HG03196 (cell line): Measurements from ENCODE around the gene ZFTA.
"Not testable (repeated sequence)": the region's sequence is repeated elsewhere in the genome, so short reads cannot be mapped to it uniquely, and the experiment has no call there.

Experiments used
- ATAC-seq: cut with Tn5 transposase; IDR thresholded peaks from one replicate; pipeline ENCODE4 v1.9.1; 2021; ENCODE audit not compliant: unreplicated experiment

ZFTA gene

DNA sequence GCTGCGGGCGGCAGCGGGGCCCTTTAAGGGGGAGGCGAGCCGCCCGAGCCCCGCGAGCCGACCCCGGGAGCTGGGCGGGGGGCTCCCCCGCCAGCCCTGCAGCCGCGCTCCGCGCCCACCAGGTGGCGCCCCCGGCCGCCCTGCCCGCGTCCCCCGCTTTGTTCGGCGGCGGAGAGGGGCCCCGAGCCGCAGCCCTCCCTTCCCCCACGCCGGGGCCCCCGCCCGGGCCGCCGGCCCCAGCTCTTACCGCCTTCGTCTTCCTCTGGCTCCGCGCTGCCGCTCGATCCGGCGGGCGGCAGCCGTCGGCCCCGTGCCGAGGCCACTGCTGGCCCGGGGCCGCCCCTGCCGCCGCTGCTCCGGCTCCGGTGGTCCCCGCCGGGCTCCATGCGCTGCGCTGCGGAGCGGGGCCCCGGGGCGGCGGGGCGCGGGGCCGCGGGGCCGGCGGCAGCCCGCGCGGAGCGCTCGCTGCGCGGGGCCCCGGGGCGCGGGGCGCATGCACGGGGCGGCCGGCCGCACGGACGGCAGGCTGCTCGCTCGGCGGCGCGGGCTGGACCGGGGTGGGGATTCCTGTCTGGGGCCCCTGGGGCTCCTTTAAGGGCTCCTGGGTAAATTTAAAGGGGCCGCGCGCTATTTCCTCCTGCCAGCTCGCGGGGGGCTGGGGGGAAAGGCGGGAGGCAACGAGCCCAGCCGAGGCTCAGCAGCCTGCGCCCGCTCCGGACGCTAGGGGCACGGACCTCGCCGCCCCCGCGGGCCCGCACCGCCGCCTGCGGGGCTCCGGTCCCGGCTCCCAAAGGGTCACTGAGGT is at the start of gene ZFTA:
ZFTA (minus strand) TSS at position 539 of the 805 bp plus-strand sequence; CDS start at position 386, 153 bp downstream.
- ATAC-seq, result peak; percentile 49

- ATAC-seq, result no peak
Observed at GRCh38 chr11:63817758-63818498, 49.4 kb upstream of the ZFTA start.

DNA sequence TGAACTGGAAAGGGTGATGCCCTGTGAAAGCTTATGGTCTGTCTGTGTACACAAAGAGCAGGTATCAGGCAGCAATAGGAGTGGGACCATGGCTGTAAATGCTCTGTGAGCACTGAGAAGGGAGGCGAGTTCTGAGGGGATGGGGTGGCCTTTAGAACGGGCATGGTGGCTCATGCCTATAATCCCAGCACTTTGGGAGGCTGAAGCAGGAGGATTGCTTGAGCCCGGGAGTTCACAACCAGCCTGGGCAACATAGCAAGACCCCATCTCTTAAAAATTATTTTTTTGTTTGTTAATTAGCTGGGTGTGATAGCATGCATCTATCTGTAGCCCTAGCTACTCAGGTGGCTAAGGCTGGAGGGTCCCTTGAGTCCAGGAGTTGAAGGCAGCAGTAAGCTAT is 48.2 kb upstream of the ZFTA start:
- no peak for ATAC-seq

- no peak for ATAC-seq
Observed at GRCh38 chr11:63816166-63816565, 47.6 kb upstream of the ZFTA start.

DNA sequence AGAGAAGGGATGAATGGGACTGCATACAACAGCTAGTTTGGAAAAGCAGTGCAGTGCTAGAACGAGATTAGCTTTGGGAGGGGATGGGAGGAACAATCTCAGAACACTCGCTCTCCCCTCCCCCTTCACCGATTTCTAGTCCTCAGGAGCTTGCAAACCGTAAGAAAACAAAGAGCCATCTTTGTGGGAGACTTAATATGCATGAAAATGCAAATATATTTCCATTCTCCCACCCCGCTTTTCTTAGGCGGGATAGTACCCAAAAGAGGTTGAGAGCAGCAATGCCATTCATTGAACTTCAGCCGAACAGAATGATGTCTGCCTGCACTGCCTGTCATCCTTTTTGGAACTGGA is 45.8 kb upstream of the ZFTA start:
- ATAC-seq, result no peak

- ATAC-seq, result peak; percentile 36
Observed at GRCh38 chr11:63813563-63814382, 45.2 kb upstream of the ZFTA start.

DNA sequence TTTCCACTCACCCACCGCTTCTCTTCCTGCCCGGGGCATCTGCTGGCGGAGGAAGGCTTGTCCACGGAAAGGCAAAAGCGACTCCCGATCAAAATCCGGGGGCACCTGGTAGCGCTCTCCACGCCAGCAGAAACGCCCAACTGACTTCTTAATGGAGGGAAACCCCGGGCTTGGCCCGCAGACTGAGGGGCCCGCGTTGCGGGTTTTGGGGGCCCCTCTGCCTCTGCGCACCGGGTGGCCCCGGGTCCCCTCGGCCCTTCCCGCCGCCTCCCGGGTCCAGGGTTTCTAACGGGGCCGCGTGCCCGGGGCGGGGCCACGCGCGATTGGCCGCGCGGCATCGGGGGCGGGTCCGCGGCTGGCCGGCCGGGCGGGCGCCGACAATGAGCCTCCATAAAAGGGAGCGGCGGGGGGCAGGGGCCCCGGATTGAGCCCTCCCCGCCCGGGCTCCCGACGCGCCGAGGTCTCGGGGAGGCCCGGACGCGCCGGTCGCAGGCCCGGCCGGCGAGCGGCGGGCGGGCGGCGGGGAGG is 44.5 kb upstream of the ZFTA start, which contains the start of gene SPINDOC:
SPINDOC (plus strand) TSS at position 422 of the 528 bp plus-strand sequence. CDS start 231 bp downstream, outside the sequence.
- ATAC-seq, result peak; percentile 73

DNA sequence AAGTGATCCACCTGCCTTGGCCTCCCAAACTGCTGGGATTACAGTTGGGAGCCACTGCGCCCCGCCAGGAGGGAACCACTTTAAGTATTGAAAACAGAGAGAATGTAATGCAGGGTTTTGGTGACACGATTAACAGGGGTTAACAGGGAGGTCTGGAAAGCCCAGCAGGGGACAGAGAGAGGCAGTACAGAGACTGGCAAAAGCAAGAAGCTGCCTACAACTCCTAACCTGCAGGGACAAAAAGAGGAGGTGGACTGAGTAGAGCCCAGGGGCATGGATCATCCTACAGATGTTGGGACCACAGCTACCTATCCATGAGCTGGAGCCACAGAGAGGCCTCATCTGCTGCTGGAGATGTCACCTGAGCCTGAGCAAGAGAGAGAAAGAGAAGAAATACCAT is 42.9 kb upstream of the ZFTA start:
- ATAC-seq, result no peak

GRCh38 chr11:63810383-63810782 is 41.8 kb upstream of the ZFTA start:
- ATAC-seq, result not testable (repeated sequence)

- no peak for ATAC-seq
Observed at GRCh38 chr11:63805844-63806415, 37.4 kb upstream of the ZFTA start.

GRCh38 chr11:63804259-63804658 is 35.7 kb upstream of the ZFTA start:
- no peak for ATAC-seq

DNA sequence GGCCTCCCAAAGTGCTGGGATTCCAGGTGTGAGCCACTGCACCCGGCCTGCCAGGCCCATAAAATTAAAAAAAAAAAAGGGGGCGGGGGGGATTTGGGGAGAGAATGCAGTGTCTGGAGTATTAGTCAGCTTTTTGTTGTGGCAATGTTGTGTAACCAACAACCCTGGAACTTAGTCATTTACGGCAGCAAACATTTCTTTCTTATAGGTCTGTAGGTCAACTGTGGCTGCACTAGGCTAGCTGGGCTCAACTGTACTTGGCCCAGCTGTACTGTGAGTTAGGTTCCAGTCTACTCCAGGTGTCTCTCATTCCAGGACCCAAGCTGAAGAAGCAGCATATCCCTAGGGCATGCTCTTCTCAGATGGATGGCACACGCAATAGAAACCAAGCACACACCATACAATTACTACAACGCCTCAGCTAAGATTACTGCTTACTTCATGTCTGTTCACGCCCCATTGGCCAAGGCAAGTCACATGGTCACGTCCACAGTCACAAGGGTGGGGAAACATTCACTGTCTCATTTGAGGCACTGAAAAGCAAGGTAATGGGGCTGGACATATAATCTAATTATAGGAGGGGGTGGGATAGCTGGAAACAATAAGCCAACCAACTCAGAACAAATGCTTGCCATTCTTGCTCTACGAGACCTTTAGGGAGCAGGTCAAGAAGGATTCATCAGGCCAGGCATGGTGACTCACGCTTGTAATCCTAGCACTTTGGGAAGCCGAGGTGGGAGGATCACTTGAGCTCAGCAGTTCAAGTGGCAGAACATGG is 34.3 kb upstream of the ZFTA start:
- ATAC-seq, result no peak

DNA sequence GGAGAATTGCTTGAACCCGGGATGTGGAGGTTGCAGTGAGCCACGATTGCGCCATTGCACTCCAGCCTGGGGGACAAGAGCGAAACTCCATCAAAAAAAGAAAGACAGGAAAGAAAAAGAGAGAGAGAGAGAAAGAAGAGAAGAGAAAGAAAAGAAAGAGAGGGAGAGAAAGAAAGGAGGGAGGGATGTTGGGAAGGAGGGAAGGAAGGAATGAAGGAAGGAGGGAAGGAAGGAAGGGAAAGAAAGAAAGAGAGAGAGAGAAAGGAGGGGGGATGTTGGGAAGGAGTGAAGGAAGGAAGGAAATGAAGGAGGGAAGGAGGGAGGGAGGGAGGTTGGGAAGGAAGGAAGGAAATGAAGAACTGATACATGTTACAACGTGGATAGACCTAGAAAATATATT is 32.3 kb upstream of the ZFTA start:
- no peak for ATAC-seq

DNA sequence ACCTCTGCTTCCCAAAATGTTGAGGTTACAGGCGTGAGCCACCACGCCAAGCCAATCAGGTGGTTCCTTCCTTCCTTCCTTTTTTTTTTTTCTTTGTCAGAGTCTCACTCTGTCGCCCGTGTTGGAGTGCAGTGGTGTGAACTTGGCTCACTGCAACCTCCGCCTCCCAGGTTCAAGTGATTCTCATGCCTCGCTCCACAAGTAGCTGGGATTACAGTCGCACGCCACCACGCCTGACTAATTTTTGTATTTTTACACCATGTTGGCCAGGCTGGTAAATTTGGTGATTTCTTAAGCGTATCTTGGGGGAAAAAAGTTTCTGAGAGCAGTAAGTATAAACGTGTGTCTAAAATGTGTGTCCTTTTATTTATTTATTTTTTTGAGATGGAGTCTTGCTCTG is 26.5 kb upstream of the ZFTA start:
- ATAC-seq, result no peak

DNA sequence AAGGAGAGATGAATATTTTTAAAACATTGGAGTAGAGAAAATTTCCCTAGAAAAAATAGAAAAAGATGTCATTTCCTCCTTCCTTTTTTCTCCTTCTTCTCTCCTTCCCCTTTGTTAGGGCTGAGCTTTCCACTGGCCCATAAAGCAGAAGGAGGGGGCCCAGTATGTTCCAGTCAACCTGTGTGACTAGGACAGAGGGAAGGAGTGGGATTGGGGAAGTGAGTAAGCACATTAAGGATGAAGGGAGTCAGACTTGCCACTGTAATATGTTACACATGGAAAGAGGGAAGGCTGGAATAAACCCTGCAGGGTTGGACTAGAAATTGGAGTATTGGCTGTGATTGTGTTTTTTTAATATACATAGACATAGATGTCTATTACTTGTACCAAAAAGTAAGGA is 24.6 kb upstream of the ZFTA start:
- no peak for ATAC-seq

DNA sequence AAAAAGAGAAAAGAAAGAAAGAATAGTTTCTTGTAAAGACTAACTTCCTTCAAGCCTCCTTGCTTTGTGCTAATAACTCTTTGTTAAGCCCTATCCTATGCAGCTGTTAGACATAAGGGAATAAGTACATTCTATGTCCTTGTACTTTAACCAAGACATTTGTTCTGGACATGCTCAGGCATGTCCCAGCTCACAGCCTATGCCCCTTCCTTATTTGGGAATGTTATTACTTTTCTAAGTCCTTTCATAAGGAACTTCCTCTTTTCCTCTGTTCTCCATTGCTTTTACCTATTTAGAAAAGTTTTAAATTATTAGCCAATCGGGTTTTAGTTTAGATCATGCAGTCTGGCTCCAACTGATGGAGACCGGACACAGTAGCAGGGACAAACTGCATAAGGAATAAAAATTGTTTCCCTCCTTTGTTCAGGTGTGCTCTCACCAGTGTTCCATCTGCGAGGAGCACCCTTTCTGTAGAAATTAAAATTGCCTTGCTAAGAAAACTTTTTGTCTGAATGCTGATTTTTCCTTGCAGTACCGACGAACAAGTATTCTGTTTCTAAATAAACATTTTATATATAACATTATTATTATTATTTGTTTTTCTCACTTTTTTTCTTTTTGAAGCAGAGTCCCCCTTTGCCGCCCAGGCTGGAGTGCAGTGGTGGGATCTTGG is 23.1 kb upstream of the ZFTA start:
- no peak for ATAC-seq

- ATAC-seq, result no peak
Observed at GRCh38 chr11:63785823-63786222, 17.2 kb upstream of the ZFTA start.

DNA sequence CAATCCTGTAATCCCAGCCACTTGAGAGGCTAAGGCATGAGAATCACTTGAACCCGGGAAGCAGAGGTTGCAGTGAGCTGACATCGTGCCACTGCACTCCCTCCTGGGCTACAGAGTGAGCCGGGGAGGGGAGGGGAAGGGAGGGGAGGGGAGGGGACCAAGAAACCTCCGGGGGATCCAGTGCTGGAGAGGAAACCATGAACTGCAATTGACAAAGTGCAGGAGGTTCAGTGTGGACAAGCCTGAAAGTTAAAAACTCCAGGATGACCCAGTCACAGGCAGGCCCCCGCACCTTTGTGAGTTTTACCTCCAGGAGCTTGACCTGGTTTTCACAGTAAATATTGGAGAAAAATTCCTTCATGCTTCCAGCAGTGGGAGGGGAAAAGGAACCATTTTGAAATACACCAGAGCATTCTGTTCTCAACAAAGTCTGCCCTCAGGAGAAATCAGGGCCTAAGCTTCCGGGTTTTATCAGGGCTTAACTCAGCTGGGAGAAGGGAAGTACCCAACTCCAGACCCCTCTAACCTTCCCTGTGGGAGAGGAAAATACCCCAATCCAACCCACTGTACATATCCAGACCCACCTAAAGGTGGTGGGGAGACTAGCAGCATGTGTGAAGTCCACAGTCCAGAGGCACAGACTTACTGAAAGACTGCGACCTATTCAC is 15.5 kb upstream of the ZFTA start:
- no peak for ATAC-seq

DNA sequence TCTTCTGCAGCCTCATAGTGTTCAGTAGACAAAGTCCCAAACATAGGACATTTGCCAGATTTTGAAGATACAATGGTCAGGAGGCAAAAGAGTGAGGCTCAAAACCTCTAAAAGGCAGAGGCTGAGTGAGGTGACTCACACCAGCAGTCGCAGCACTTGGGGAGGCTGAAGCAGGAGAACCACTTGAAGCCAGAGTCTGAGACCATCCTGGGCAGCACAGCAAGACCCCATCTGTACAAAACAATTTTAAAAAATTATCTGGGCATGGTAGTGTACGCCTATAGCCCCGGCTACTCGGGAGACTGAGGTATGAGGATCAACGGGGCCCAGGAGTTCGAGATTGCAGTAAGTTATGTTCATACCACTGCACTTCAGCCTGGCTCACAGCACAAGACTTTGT is 14.2 kb upstream of the ZFTA start:
- no peak for ATAC-seq
